Uterus (tissue), 2 donors: ENCODE measurements around the gene CENPO.

Experiments
- CTCF ChIP-seq, 4 experiments: fragments of 200-600 bp in 2 of 4; fragments of 450-650 bp in 2 of 4; sonication (generic) in 2 of 4; IDR thresholded peaks; one replicate each; pipeline ENCODE4 v1.5.1; 2016 to 2019; ENCODE audit warnings: antibody characterized with exemption in 4 of 4, mild to moderate bottlenecking in 2 of 4, moderate library complexity in 1 of 4
- POLR2A ChIP-seq, 2 donors: fragments of 450-650 bp; IDR thresholded peaks; one replicate each; pipeline ENCODE4 v1.6.1; 2016; ENCODE audit warnings: antibody characterized with exemption in 2 of 2, mild to moderate bottlenecking in 1 of 2, moderate library complexity in 1 of 2

- no peak for TF ChIP-seq POLR2A (IDR thresholded peaks at IDR 0.05)
- no peak for TF ChIP-seq CTCF (IDR thresholded peaks at IDR 0.05)
Measured at GRCh38 chr2:24858996-24859395, 65.8 kb downstream of the CENPO start.
